Measurements from ENCODE around the gene KCNJ8.

- TF ChIP-seq CTCF (IDR thresholded peaks at IDR 0.05), result no peak
- TF ChIP-seq POLR2A (IDR thresholded peaks at IDR 0.05), result no peak
These were observed 6.3 kb upstream of the KCNJ8 start for GRCh38 chr12:21780786-21781185.

Data from thyroid gland (tissue), 4 donors.